GM13977 (cell line): ENCODE data around the gene GFI1.

Experiments
- DNase-seq: peaks from one replicate; pipeline ENCODE4 v3.0.0; 2012; ENCODE audit warnings: low spot score
- in situ Hi-C: fragments of 300-500 bp; cut with MboI; formaldehyde crosslinking; loops from one replicate; pipeline ENCODE4 v1.12.0; 2022; ENCODE audit warnings: low sequenced_read_pairs, low pct_unique_long_range_greater_than_20kb, mixed read lengths, inconsistent platforms; ENCODE audit not compliant: unreplicated experiment
- TF ChIP-seq, protein P1 (sequence below): IDR thresholded peaks from 2 replicates; pipeline ENCODE4 v1.5.1; 2012; ENCODE audit warnings: mild to moderate bottlenecking, control low read depth; ENCODE audit not compliant: insufficient read depth; ENCODE audit errors: extremely low read depth, missing control alignments

Gene GFI1

DNA sequence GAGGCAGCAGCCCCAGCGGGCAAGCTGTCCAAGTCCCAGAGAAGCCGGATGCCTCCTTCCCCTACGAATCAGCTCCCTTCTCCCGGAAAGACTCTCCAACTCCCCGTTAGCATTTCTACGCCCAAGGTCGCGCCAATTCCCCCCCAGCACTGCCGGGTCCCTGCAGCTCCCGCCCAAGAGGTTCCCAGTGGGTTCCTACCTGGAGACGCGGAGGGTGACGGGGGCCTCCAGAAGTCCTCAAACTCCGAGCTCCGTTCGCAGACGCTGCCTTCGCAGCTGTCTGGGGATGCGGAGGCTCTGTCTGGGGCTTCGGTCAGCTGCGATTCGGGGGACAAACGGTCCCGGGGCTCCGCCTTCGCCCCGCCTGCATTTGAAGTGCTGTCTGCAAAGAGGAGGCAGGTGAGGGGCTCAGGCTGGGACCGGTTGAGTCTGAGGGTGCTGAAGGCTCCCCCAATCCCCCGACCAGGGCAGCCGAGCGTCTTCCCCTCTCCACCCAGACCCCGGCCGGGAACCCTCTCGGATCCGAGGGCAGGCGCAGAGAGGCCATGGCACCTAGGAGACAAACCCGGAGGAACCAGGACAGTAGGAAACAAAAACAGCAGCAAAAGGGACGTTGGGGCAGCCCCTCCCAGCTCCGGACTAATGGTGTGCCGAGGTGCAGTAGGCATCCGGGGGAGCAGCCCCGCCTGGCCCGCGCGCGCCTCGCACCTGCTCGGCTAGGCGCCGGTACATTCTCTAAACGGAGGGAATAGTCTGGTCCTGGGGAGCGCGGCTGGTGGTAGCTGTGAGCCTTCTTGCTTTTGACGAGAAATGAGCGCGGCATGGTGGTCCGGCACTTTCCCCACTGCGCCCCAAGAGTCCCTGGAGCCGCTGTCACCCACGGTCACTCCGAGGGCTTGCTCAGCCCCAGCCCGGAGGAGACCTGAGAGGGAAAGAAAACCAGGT, 3.8 kb downstream of the GFI1 start:
- DNase-seq, result peak; percentile 52
- in situ Hi-C loops, result loop anchor here (10.0 kb wide), 1 partner anchor 112 kb away; no protein-coding TSS in a partner anchor
- TF ChIP-seq, protein P1, sequence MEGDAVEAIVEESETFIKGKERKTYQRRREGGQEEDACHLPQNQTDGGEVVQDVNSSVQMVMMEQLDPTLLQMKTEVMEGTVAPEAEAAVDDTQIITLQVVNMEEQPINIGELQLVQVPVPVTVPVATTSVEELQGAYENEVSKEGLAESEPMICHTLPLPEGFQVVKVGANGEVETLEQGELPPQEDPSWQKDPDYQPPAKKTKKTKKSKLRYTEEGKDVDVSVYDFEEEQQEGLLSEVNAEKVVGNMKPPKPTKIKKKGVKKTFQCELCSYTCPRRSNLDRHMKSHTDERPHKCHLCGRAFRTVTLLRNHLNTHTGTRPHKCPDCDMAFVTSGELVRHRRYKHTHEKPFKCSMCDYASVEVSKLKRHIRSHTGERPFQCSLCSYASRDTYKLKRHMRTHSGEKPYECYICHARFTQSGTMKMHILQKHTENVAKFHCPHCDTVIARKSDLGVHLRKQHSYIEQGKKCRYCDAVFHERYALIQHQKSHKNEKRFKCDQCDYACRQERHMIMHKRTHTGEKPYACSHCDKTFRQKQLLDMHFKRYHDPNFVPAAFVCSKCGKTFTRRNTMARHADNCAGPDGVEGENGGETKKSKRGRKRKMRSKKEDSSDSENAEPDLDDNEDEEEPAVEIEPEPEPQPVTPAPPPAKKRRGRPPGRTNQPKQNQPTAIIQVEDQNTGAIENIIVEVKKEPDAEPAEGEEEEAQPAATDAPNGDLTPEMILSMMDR, result no peak

DNA sequence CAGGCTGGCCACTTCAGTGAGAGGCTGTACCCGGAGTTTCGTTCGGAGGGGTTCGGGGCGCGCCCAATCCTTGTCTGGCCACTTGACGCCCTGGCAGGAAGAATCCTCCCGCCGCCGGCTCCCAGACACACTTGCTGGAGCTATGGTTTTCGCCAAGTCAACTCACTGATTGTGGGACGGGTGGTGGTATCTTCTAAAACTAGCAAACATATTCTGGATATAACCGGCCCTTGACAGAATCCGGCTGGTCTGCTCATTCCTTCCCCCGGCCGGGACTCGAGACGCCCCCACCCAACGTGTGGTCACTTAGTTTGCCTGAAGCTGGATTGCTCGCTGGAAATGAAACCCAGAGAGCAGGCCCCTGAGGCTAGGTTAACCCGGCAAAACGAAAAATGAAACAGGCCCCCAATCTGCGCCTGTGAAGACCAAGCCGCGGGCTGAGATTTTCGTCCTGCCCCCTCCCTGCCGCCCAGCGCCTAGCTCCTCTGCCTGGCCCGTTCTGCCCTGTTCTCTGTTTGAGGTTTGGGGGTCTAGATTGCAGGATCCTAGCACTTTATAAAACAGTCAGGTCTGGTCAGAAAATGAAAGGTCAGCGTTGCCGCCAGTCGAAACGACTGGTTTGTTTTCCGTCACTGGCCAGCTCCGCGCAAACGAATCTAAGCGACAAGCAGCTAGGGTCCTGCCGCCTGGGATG, 4.6 kb downstream of the GFI1 start:
- DNase-seq, result peak; percentile 50
- TF ChIP-seq, protein P1, result no peak
- in situ Hi-C loops, result loop anchor here (10.0 kb wide), 1 partner anchor 113 kb away; no protein-coding TSS in a partner anchor

DNA sequence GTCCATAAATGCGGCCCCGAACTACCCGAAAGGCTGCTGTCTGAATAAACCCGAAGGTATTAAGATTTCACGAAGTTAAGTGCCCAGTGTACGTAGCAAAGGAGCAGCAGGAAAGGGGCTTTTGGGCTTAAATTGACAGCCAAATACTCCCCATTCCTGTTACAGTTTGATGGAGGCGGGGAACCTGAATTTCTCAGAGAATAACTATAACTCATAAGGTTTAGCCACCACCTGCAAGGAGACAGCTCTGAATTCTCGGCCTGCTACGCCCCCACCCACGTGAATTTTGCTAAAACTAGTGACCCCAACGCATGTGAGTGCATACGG, 5.2 kb downstream of the GFI1 start:
- in situ Hi-C loops, result loop anchor here (10.0 kb wide), 1 partner anchor 113 kb away; no protein-coding TSS in a partner anchor
- TF ChIP-seq, protein P1, result no peak
- DNase-seq, result no peak

DNA sequence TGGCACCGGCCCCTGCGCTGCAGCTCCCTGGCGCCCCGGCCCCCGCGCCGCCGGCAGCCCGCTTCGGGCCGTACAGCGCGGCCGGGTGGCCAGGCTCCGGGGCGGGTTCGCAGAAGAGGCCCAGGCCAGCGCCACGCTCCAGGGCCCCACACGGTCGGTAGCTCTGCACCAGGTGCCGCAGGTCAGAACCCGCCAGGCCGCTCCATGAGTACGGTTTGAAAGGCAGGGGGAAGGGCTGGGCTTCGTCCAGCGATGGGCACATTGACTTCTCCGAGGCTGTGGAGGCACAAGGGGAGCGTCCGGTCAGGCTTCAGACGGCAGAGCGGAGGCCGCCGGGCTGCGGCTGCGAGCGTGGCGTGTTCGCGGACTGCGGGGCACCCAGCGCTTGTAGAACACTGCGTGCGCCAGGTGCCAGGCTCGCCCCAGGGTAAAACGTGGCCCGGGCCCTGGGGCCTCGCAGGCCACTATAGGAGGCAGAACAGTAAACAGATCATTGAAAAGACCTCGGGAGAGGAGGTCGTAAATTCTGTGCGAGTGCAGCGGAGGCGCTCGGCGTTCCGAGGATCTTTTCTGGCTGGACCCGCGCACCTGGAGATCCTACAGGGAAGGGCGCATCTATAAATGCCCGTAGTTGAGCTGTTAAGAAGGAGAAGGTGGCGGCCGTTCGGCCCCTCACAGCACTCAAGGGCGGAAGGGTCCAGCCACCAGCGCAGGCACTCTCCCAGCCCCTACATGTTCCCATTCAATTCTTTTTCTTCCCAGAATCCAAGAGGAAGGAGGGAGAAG, 5.7 kb downstream of the GFI1 start:
- DNase-seq, result no peak
- in situ Hi-C loops, result loop anchor here (10.0 kb wide), 1 partner anchor 114 kb away; no protein-coding TSS in a partner anchor
- TF ChIP-seq, protein P1, result no peak

DNA sequence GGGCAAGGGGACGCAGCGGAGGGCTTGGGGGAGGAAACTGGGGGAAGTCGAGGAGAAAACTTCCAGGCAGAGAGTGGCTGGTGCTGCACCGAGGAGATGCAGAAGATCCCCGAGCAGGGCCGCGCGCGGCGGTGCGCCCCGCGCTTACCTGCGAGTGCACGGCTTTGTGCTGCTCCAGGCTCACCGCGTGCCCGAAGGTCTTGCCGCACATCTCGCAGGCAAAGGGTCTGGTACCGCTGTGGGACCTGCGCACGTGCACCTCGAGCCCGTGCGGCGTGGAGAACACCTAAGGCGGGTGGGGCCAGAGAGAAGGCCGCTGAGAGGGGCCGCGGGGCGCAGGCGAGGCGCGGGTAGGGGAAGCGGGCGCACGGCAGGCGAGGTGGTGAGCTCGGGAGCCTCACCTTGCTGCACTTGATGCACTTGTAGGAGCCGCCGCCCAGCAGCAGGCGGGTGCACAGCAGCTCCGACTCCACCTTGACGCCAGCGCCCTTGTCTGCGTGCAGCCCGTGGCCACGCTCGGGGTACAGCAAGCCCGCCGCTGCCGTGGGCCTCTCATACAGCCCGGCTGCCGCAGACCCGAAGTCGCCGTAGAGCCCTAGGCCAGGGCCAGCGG, 6.4 kb downstream of the GFI1 start:
- in situ Hi-C loops, result loop anchor here (10.0 kb wide), 1 partner anchor 114 kb away; no protein-coding TSS in a partner anchor

More for the DNA sequence above, 6.4 kb downstream of the GFI1 start:
- TF ChIP-seq, protein P1, result no peak
- DNase-seq, result no peak
